NCI-H1105 (cell line): ENCODE results near the gene ESYT2.

Experiments
- DNase-seq: peaks from one replicate; lab custom pipeline; 2025; lab: John Stamatoyannopoulos, UW

The ESYT2 gene

DNA sequence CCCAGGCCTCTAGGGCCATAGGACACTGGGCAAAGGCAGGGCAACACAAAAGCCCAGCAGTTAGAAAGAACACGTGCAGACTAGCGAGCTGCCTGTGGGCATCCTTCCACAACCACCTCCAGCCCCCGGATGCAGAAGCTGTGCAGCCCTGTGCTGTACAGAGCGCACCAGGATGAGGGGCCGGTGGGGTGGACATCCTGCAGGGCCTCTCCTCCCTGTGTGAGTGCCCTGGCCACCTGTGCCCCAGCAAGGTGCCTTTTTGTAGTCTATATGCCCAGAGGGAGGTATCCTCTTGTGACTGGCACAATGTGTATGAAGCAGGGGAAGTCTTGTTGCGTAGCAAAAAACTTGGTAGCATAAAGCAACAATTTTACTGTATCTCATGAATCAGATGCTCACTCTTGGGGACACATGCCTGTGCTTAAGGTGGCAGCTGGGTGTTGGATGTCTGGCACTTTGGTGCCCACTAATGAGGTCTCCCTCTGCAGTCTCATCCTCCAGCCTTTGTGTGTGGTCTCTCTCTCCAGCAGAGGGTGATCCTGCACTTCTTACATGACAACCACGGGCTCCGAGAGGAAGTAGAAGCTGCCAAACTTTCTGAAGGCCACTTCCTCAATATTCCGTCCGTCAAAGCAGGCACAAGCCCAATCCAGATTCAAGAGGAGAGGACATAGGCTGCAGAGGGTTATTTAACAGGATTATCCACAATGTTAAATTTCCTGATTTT lies 133.4 kb downstream of the ESYT2 start:
- no peak for DNase-seq

DNA sequence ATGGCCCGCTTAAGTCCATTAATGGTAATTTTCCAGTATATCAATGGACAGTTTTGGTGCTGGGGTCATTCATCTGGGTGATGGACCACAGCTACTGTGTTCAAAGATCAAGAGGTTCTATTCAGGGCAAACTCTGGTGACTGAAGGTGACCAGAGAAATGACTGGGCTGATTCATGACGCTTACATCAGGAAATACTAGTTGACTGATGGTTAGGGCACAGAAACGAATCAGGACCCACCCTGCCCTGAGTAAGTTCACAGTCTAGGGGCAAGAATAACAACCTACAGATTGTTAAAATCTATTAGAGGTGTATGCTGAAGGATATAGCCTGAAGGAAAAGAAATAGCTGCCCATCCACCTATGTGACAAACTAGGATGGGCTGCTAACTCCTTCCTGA lies 134.3 kb downstream of the ESYT2 start:
- no peak for DNase-seq

DNA sequence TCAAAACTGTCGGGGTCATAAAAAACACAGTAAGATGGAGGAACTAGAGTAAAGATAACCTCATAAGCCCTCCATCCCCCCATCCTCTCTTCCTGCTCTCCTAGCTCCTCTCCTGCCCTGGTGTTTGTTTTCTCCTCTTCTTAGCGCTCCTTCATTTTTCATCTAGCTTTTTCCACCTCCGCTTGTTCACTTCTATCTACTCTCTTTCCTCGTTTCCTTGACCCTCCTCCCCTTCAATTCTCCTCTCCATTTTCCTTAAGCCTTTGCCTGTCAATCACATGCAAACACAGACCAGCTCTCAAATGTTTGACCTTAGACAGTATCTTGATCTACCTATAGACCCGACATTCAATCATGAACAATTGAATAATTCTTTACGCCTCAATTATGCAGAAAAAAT lies 134.7 kb downstream of the ESYT2 start:
- DNase-seq = no peak

DNA sequence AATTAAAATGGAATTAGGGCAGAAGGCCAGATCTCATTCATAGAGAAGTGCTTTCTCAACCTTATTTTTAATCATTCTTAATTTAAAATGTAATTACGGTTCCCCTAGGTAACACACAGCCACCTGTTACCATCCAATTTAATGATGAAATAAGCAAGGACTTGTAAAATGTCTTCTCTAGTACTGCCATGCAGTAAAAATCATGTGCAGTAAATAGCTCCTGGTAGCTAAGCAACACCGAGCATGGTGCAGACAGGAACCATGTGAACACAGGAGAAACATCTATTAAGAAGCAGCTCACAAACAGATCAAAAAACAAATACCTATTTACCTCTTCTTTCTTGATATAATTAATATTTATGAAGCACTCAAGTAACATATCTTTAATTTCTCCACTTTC lies 139.8 kb downstream of the ESYT2 start:
- peak; percentile 83 for DNase-seq

DNA sequence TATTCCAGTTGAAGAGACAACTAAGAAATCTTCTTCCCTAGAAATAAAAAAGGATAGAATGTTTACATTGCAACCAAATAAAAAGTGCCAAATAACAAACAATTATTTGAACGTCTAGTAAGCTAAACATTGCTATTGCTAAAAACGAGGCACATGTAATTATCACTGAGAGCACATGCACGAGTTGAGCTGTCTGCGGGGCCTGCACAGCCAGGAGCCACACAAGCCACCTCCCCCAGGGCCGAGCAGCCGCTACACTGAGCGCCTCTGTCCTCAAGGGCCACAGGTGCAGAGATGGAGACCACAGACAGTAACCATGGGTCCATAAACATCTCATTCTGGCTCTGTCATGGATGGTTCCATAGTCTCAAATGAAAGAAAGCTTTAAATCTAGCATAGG lies 141.9 kb downstream of the ESYT2 start:
- no peak for DNase-seq

- no peak for DNase-seq
Measured at GRCh38 chr7:158685693-158686092, 143.6 kb downstream of the ESYT2 start.

GRCh38 chr7:158684329-158684728 lies 145.0 kb downstream of the ESYT2 start:
- no peak for DNase-seq

DNA sequence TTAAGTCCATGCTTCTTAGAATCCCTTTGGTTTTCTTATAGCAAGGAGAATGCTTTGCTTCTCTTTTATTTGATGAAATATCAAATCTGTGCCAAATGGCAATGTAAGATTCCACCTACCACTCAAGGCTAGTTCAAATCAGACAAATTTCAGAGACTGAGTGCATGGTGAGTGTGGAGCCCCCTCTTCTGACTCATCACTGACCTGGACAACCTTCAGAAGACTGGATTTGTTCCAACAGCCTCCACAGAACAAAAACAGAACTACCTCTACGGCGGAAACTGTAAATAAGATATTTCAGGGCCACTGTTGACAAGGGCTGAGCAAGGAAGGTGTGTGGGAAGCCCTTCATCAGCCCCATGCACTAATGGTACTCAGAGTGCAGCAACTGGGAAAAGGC lies 145.8 kb downstream of the ESYT2 start:
- no peak for DNase-seq

GRCh38 chr7:158682456-158682855 lies 146.9 kb downstream of the ESYT2 start:
- DNase-seq = no peak
